Measurements from ENCODE around the gene BPIFB2.

The BPIFB2 gene

DNA sequence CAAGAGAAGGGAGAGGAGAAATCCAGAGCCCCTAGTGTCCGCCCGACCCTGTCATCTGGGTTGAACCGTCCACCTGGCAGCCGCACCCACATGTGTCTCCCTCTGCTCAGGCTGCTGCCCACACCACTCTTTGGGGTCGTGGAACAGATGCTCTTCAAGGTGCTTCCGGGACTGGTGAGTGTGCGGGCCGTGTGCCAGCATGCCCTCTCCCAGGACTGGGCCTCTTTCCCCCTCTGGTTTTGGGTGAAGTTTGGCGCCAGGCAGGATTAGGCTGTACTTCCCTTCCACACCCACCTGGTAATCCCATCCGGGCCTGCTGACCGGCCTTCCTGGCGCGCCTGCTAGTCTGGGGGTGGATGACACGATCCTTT is 54.1 kb downstream of the BPIFB2 start:
- intact Hi-C loops (cut with DNase I), result no loop called here
- peak in 1 of 10 donors; percentile 69 for DNase-seq

DNA sequence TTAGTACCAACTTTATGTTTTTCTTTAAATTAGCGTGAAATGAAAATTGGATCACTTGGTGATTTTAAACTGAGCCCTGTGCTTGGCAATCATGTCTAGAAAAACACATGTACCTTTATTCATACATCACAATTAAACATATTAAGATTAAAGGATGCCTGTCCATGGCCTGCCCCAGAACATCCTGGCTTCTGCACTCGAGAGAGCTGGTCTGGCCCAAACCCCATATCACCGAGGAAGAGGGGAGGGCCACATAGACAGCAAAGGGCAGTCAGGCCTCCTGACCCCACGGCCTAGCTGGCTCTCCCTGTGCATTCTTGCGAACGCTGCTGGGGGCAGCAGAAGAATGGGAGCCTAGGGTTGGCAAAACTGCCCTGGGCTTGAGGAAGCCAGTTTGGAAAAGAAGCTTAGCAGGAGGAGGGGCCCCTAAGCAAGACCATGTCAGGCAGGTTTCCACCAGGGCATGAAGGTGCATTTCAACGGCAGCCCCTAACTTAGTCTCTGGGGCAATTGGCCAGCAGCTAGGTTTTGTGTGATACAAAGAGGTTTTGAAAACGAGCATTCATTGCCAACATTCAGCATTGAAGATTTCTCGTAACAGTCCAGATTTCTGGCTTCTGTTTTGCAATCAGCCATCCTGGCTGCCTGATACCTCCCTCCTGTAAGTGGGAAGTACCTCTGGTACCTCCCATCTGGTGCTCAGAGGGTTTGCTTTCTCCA is 54.8 kb downstream of the BPIFB2 start:
- intact Hi-C loops (cut with DNase I), result no loop called here
- DNase-seq, result peak in 1 of 10 donors; percentile 67

- intact Hi-C loops (cut with DNase I), result no loop called here
- DNase-seq, result peak in 1 of 10 donors; percentile 57
Observed at GRCh38 chr20:33062825-33063149, 55.3 kb downstream of the BPIFB2 start.

- intact Hi-C loops (cut with DNase I), result no loop called here
- DNase-seq, result peak in 1 of 10 donors; percentile 77
Observed at GRCh38 chr20:33063271-33063670, 55.8 kb downstream of the BPIFB2 start.

- intact Hi-C loops (cut with DNase I), result no loop called here
- DNase-seq, result peak in 1 of 10 donors; percentile 69
Observed at GRCh38 chr20:33064572-33065287, 57.2 kb downstream of the BPIFB2 start.

- DNase-seq, result peak in 1 of 10 donors; percentile 53
- intact Hi-C loops (cut with DNase I), result no loop called here
Observed at GRCh38 chr20:33065785-33066184, 58.3 kb downstream of the BPIFB2 start.

DNA sequence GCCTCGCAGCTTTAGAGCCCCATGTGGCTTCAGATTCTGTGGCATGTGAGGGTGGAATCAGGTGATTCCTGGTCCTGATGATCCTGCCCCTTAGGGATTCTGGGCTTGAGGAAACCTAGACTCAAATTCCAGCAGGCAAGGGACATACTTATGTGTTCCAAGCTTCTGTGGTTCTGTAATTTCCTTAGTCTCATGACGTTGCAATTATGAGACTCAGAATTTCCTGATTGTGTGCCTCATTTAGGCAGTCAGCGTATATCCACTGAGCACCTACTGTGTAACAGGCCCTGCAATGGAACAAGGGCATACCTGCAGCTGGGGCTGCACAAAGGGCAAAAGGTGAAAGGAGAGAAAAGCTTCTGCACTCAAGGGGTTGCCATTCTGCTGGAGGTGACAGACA is 60.3 kb downstream of the BPIFB2 start:
- DNase-seq, result peak in 1 of 10 donors; percentile 24
- intact Hi-C loops (cut with DNase I), result no loop called here

- intact Hi-C loops (cut with DNase I), result no loop called here
Observed at GRCh38 chr20:33068251-33068939, 60.9 kb downstream of the BPIFB2 start.

DNA sequence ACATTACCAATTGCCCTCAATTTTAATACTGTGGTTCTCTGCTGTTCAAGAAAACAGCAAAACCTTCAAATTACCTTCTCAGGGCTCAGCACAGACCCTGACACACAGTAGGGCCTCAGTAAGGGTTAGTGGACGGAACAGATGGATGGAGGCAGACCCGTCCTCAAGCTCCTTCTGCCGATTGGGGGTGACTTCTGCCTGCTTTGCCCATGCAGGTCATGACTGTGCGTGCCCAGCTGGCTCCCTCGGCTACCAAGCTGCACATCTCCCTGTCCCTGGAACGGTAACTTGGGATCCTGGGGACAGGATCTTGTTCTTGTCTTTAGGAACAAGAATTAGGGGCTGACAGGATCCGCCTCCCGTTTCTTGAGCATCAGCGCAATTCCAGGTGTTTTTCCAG is 62.2 kb downstream of the BPIFB2 start:
- DNase-seq, result peak in 1 of 10 donors; percentile 62
- intact Hi-C loops (cut with DNase I), result no loop called here

More at GRCh38 chr20:33068251-33068939, 60.9 kb downstream of the BPIFB2 start:
- peak in 1 of 10 donors; percentile 62 for DNase-seq

GRCh38 chr20:33070111-33071053 is 62.9 kb downstream of the BPIFB2 start:
- intact Hi-C loops (cut with DNase I), result no loop called here
- no peak for DNase-seq

GRCh38 chr20:33071198-33071597 is 63.7 kb downstream of the BPIFB2 start:
- no peak for DNase-seq
- intact Hi-C loops (cut with DNase I), result no loop called here

- intact Hi-C loops (cut with DNase I), result no loop called here
- DNase-seq, result no peak
Observed at GRCh38 chr20:33072362-33072761, 64.9 kb downstream of the BPIFB2 start.

- no peak for DNase-seq
- intact Hi-C loops (cut with DNase I), result no loop called here
Observed at GRCh38 chr20:33072813-33073212, 65.3 kb downstream of the BPIFB2 start.
